Measurements from ENCODE around the gene SLITRK2. TPM values are rescaled to one million over a fixed set of nuclear protein-coding genes. Genes with fewer than 3 reads are reported as not detected.

The SLITRK2 gene
- total RNA-seq, 1 donor from 2014 or later = 0.26 TPM

GRCh38 chrX:145821898-145822571 lies 4.4 kb downstream of the SLITRK2 start:
- peaks cover 80% of the 10 kb centered on the region for H3K27me3 ChIP-seq
- no peaks in the 10 kb centered on the region for H4K20me1 ChIP-seq (ENCODE audit: low read depth)
- H2AFZ ChIP-seq (replicated peaks) = peak overlapping the region; percentile 42
- H3F3A ChIP-seq (ENCODE audit: low read depth) = no peaks in the 10 kb centered on the region
- no peak for DNase-seq (ENCODE audit: low spot score)
- H3K9ac ChIP-seq = no peak overlapping the region
- TF ChIP-seq EZH2 (IDR thresholded peaks at IDR 0.05) (peak; percentile 67), CTCF (IDR thresholded peaks at IDR 0.05) (no peak), EZH2phosphoT487 (IDR thresholded peaks at IDR 0.05) (peak; percentile 30)
- Mint-ChIP-seq H3K9me3 (peaks cover 13% of the 10 kb centered on the region), H3K4me3 (peak overlapping the region; percentile 86), H3K36me3 (peaks cover 1% of the 10 kb centered on the region), H3K27ac (no peak overlapping the region), H3K4me1 (peaks cover 10% of the 10 kb centered on the region), H3K27me3 (ENCODE audit: insufficient read depth, low read depth) (peaks cover 40% of the 10 kb centered on the region)
- no peaks in the 10 kb centered on the region for H3K79me2 ChIP-seq (ENCODE audit: low read depth)
- no peaks in the 10 kb centered on the region for H3K36me3 ChIP-seq
- H3K27ac ChIP-seq = no peak overlapping the region
- H3K4me1 ChIP-seq = no peaks in the 10 kb centered on the region
- no peaks in the 10 kb centered on the region for H3K9me3 ChIP-seq (ENCODE audit: low read depth)
- H3K4me3 ChIP-seq = peak overlapping the region; percentile 45
- peak overlapping the region; percentile 78 for H3K4me2 ChIP-seq

- H3K79me2 ChIP-seq (ENCODE audit: low read depth) = no peaks in the 10 kb centered on the region
- H3K4me1 ChIP-seq = no peaks in the 10 kb centered on the region
- peaks cover 12% of the 10 kb centered on the region for H3K9me3 Mint-ChIP-seq
- no peak overlapping the region for H3K27ac ChIP-seq
- no peak overlapping the region for H3K4me3 ChIP-seq
- H3K27ac Mint-ChIP-seq = no peak overlapping the region
- peaks cover 10% of the 10 kb centered on the region for H3K4me1 Mint-ChIP-seq
- H3K9me3 ChIP-seq (ENCODE audit: low read depth) = no peaks in the 10 kb centered on the region
- H2AFZ ChIP-seq (replicated peaks) = no peak overlapping the region
- TF ChIP-seq EZH2 (IDR thresholded peaks at IDR 0.05) = no peak
- no peak for TF ChIP-seq EZH2phosphoT487 (IDR thresholded peaks at IDR 0.05)
- TF ChIP-seq CTCF (IDR thresholded peaks at IDR 0.05) = no peak
- no peaks in the 10 kb centered on the region for H3K36me3 ChIP-seq
- no peak overlapping the region for H3K4me3 Mint-ChIP-seq
- peaks cover 69% of the 10 kb centered on the region for H3K27me3 ChIP-seq
- H3K27me3 Mint-ChIP-seq (ENCODE audit: insufficient read depth, low read depth) = peaks cover 40% of the 10 kb centered on the region
- H3F3A ChIP-seq (ENCODE audit: low read depth) = no peaks in the 10 kb centered on the region
- no peak overlapping the region for H3K4me2 ChIP-seq
- H3K36me3 Mint-ChIP-seq = peaks cover 1% of the 10 kb centered on the region
- H4K20me1 ChIP-seq (ENCODE audit: low read depth) = no peaks in the 10 kb centered on the region
- DNase-seq (ENCODE audit: low spot score) = no peak
- H3K9ac ChIP-seq = no peak overlapping the region
These were observed 5.5 kb downstream of the SLITRK2 start for GRCh38 chrX:145823132-145823531.

- H3F3A ChIP-seq (ENCODE audit: low read depth) = no peaks in the 10 kb centered on the region
- no peak overlapping the region for H3K9ac ChIP-seq
- no peaks in the 10 kb centered on the region for H4K20me1 ChIP-seq (ENCODE audit: low read depth)
- no peaks in the 10 kb centered on the region for H3K79me2 ChIP-seq (ENCODE audit: low read depth)
- no peak overlapping the region for H3K27ac ChIP-seq
- peaks cover 19% of the 10 kb centered on the region for H3K27me3 Mint-ChIP-seq (ENCODE audit: insufficient read depth, low read depth)
- H3K27me3 ChIP-seq = peaks cover 41% of the 10 kb centered on the region
- H3K4me1 Mint-ChIP-seq = peaks cover 5% of the 10 kb centered on the region
- no peak overlapping the region for H3K4me3 Mint-ChIP-seq
- H3K9me3 ChIP-seq (ENCODE audit: low read depth) = no peaks in the 10 kb centered on the region
- peaks cover 1% of the 10 kb centered on the region for H3K36me3 Mint-ChIP-seq
- H3K4me1 ChIP-seq = no peaks in the 10 kb centered on the region
- H3K27ac Mint-ChIP-seq = no peak overlapping the region
- no peaks in the 10 kb centered on the region for H3K36me3 ChIP-seq
- H3K4me2 ChIP-seq = no peak overlapping the region
- H2AFZ ChIP-seq (replicated peaks) = no peak overlapping the region
- no peak overlapping the region for H3K4me3 ChIP-seq
- peak; percentile 19 for DNase-seq (ENCODE audit: low spot score)
- TF ChIP-seq CTCF (IDR thresholded peaks at IDR 0.05) (peak; percentile 54), EZH2 (IDR thresholded peaks at IDR 0.05) (no peak)
- peaks cover 6% of the 10 kb centered on the region for H3K9me3 Mint-ChIP-seq
These were observed 8.3 kb downstream of the SLITRK2 start for GRCh38 chrX:145825896-145826295.

Data from neural progenitor cell (in vitro differentiated cells).